Medulla oblongata (tissue), 1 donor: Measurements from ENCODE around the gene JPH3.
"Not testable (repeated sequence)": the region's sequence is repeated elsewhere in the genome, so short reads cannot be mapped to it uniquely, and the experiment has no call there.

ENCODE experiments used
- DNase-seq: peaks from one replicate; pipeline ENCODE4 v3.0.0-alpha.2; 2015; ENCODE audit errors: extremely low spot score

The JPH3 gene

GRCh38 chr16:87681051-87681602 lies 78.8 kb downstream of the JPH3 start:
- DNase-seq: not testable (repeated sequence)

- no peak for DNase-seq
Observed at GRCh38 chr16:87681981-87682570, 79.8 kb downstream of the JPH3 start.

- no peak for DNase-seq
Observed at GRCh38 chr16:87682852-87683399, 80.6 kb downstream of the JPH3 start.

GRCh38 chr16:87684106-87684677 lies 81.9 kb downstream of the JPH3 start:
- DNase-seq: peak; percentile 49

GRCh38 chr16:87684711-87685404 lies 82.5 kb downstream of the JPH3 start:
- DNase-seq: no peak

GRCh38 chr16:87685405-87685755 lies 83.1 kb downstream of the JPH3 start:
- no peak for DNase-seq

GRCh38 chr16:87685766-87686165 lies 83.5 kb downstream of the JPH3 start:
- no peak for DNase-seq

GRCh38 chr16:87686697-87687096 lies 84.4 kb downstream of the JPH3 start:
- DNase-seq: no peak

GRCh38 chr16:87687126-87687910 lies 85.0 kb downstream of the JPH3 start:
- peak; percentile 71 for DNase-seq

GRCh38 chr16:87687998-87688529 lies 85.8 kb downstream of the JPH3 start:
- no peak for DNase-seq

- DNase-seq: no peak
Observed at GRCh38 chr16:87688876-87689815, 86.8 kb downstream of the JPH3 start.

- no peak for DNase-seq
Observed at GRCh38 chr16:87689956-87690465, 87.7 kb downstream of the JPH3 start.

- DNase-seq: no peak
Observed at GRCh38 chr16:87690911-87691685, 88.8 kb downstream of the JPH3 start.

GRCh38 chr16:87691686-87692079 lies 89.4 kb downstream of the JPH3 start:
- no peak for DNase-seq

GRCh38 chr16:87692176-87692575 lies 89.9 kb downstream of the JPH3 start:
- DNase-seq: no peak

- DNase-seq: no peak
Observed at GRCh38 chr16:87692756-87693155, 90.4 kb downstream of the JPH3 start.

GRCh38 chr16:87693827-87694226 lies 91.5 kb downstream of the JPH3 start:
- no peak for DNase-seq

- no peak for DNase-seq
Observed at GRCh38 chr16:87694441-87695125, 92.3 kb downstream of the JPH3 start.

- DNase-seq: no peak
Observed at GRCh38 chr16:87695534-87695933, 93.2 kb downstream of the JPH3 start.
